Right lung (tissue), 5 donors: Measurements from ENCODE around the gene KIF18A. TPM values are rescaled to one million over a fixed set of nuclear protein-coding genes. Genes with fewer than 3 reads are reported as not detected.
"Not testable (repeated sequence)": the region's sequence is repeated elsewhere in the genome, so short reads cannot be mapped to it uniquely, and the experiment has no call there.

Source experiments
- DNase-seq, 2 donors: peaks; one replicate each; pipeline ENCODE4 v3.0.0-alpha.2; 2013
- polyA plus RNA-seq, 5 donors: library from polyadenylated mRNA; unstranded; fragments of 120-200 nt; gene quantifications; one replicate each; pipeline versions ENCODE4 v1.2.1 to v1.2.3, GENCODE V29; 2013; ENCODE audit warnings: inconsistent platforms in 1 of 5, low replicate concordance in 1 of 5; ENCODE audit not compliant: insufficient read length in 5 of 5, insufficient read depth in 1 of 5

KIF18A gene
- polyA plus RNA-seq, 5 donors: 5.0 to 16.9 (median 10.3) TPM

GRCh38 chr11:28107191-28107749 lies 686 bp downstream of the KIF18A start:
- no peak for DNase-seq

GRCh38 chr11:28106353-28107043 lies 1.5 kb downstream of the KIF18A start:
- DNase-seq: no peak

GRCh38 chr11:28105869-28106268 lies 2.1 kb downstream of the KIF18A start:
- DNase-seq: no peak

- DNase-seq: no peak
Measured at GRCh38 chr11:28104984-28105383, 3.0 kb downstream of the KIF18A start.

- no peak for DNase-seq
Measured at GRCh38 chr11:28104425-28104824, 3.5 kb downstream of the KIF18A start.

- DNase-seq: not testable (repeated sequence)
Measured at GRCh38 chr11:28102300-28102699, 5.7 kb downstream of the KIF18A start.

GRCh38 chr11:28100665-28101064 lies 7.3 kb downstream of the KIF18A start:
- no peak for DNase-seq

GRCh38 chr11:28099715-28100114 lies 8.2 kb downstream of the KIF18A start:
- no peak for DNase-seq

GRCh38 chr11:28098257-28098656 lies 9.7 kb downstream of the KIF18A start:
- no peak for DNase-seq

GRCh38 chr11:28092786-28093185 lies 15.2 kb downstream of the KIF18A start:
- DNase-seq: no peak

GRCh38 chr11:28090052-28090749 lies 17.8 kb downstream of the KIF18A start:
- DNase-seq: no peak

GRCh38 chr11:28089378-28089777 lies 18.6 kb downstream of the KIF18A start:
- DNase-seq: no peak

GRCh38 chr11:28087693-28088092 lies 20.3 kb downstream of the KIF18A start:
- not testable (repeated sequence) for DNase-seq

- DNase-seq: not testable (repeated sequence)
Measured at GRCh38 chr11:28087192-28087591, 20.8 kb downstream of the KIF18A start.

GRCh38 chr11:28086569-28086968 lies 21.4 kb downstream of the KIF18A start:
- DNase-seq: no peak

GRCh38 chr11:28083118-28083517 lies 24.8 kb downstream of the KIF18A start:
- DNase-seq: no peak

GRCh38 chr11:28077521-28077920 lies 30.4 kb downstream of the KIF18A start:
- DNase-seq: no peak

- DNase-seq: no peak
Measured at GRCh38 chr11:28072321-28072720, 35.6 kb downstream of the KIF18A start.

GRCh38 chr11:28071305-28071704 lies 36.7 kb downstream of the KIF18A start:
- DNase-seq: no peak

GRCh38 chr11:28058333-28058732 lies 49.6 kb downstream of the KIF18A start:
- no peak for DNase-seq

GRCh38 chr11:28054821-28055220 lies 53.1 kb downstream of the KIF18A start:
- no peak for DNase-seq

- no peak for DNase-seq
Measured at GRCh38 chr11:28049338-28050216, 58.4 kb downstream of the KIF18A start.
